Right ventricle myocardium inferior (tissue), 1 donor: ENCODE results near the gene CRTC2. TPM values are rescaled to one million over a fixed set of nuclear protein-coding genes. Genes with fewer than 3 reads are reported as not detected.

ENCODE experiments used
- ATAC-seq: fragments of 200-7000 bp; cut with Tn5 transposase; one replicate; pipeline ENCODE4 v1.9.1; 2020; ENCODE audit warnings: mild to moderate bottlenecking, moderate library complexity
- DNase-seq: peaks from one replicate; pipeline ENCODE4 v3.0.0; 2021; ENCODE audit errors: missing footprints
- intact Hi-C: fragments of 100-400 bp; cut with DNase I; formaldehyde crosslinking; loops from one replicate; pipeline ENCODE4 v1.11.0; 2022
- total RNA-seq: library from RNA; stranded (reverse); fragmentation: NEBNext Ultra II Directional; extraction: Animal tissue kit (Norgen Biotek cat#: 25700); gene quantifications from one replicate; pipeline ENCODE4 v1.2.1, GENCODE V29; 2021
- donor health status: DM: no; HTN: yes; CAD: no; lungs with severe emphysema.

The CRTC2 gene
- total RNA-seq, 1 donor from 2014 or later, result 19.3 TPM

GRCh38 chr1:153936011-153936802, 22.2 kb downstream of the CRTC2 start:
- intact Hi-C loops, result no loop called here
- ATAC-seq (no peak), DNase-seq (no peak)

DNA sequence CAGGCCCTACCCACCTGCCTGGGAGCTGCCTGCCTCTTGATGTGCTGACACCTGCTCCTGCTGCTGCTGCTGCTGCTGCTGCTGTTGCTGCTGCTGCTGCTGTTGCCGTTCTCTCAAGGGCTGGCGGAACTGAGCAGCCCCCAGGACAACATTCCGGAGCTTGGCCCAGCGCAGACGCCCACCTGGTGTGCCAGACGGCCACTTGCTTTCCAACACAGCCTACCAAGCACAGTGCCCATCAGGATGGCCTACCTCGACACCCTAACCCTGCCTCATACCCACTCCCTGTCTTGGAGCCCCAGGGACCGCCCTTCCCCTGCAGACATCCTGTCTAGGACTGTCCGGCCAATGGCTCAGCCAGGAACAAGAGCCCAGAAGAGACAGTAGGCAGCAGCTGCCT, 23.7 kb downstream of the CRTC2 start:
- DNase-seq (no peak), ATAC-seq (no peak)
- intact Hi-C loops, result no loop called here

- DNase-seq (no peak), ATAC-seq (no peak)
- intact Hi-C loops, result no loop called here
These were observed 24.5 kb downstream of the CRTC2 start for GRCh38 chr1:153933955-153934354.

DNA sequence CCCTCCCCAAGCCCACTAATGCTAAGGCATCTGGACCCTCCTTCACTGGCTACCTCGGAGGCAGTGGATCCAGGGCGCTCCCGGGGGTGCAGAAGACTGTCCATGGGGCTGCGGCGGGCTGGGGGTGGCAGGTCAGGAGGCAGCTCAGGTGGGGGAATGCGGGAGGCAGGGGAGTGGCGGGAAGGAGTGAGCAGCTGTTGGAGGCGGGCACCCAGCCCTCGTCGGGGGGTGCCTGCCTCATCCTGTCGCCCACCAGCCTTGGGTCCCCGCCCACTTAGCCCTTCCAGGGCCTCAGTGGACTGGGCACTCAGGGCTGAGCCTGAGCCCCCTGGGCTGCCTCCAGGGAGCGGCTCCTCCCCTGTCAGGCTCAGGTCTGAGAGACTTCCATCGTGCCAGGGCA, 25.0 kb downstream of the CRTC2 start:
- DNase-seq, result no peak
- intact Hi-C loops, result no loop called here
- no peak for ATAC-seq

- intact Hi-C loops, result no loop called here
- ATAC-seq (no peak), DNase-seq (no peak)
These were observed 26.0 kb downstream of the CRTC2 start for GRCh38 chr1:153932156-153933131.

- DNase-seq (no peak), ATAC-seq (no peak)
- intact Hi-C loops, result no loop called here
These were observed 28.1 kb downstream of the CRTC2 start for GRCh38 chr1:153929981-153930948.

GRCh38 chr1:153929426-153929825, 29.0 kb downstream of the CRTC2 start:
- no peak for ATAC-seq
- DNase-seq, result no peak
- intact Hi-C loops, result no loop called here

- intact Hi-C loops, result no loop called here
- no peak for ATAC-seq
- no peak for DNase-seq
These were observed 29.5 kb downstream of the CRTC2 start for GRCh38 chr1:153928791-153929341.

- intact Hi-C loops, result no loop called here
- no peak for ATAC-seq
- DNase-seq, result no peak
These were observed 30.2 kb downstream of the CRTC2 start for GRCh38 chr1:153928245-153928644.

DNA sequence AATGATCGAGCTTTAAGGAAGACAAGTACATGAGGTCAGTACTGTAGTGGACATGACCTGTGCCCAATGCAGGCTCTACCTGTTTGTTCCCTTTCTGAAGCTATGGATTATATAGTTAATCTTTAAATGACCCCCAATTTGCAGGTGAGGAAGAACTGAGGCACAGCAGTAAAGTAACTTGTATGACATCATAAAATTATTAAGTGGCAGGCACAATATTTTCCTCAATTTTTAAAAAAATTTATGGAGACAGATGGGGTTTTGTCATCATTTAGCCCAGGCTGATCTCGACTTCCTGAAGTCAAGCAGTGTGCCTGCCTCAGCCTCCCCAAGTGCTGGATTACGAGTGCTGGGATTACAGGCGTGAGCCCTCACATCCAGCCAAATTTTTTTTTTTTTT, 32.0 kb downstream of the CRTC2 start:
- DNase-seq (no peak), ATAC-seq (no peak)
- intact Hi-C loops, result no loop called here

GRCh38 chr1:153922972-153923925, 35.2 kb downstream of the CRTC2 start, which contains the start of gene GATAD2B:
Gene GATAD2B, minus strand, starts transcription at chr1:153922972. Its CDS starts 94,625 bp downstream, at chr1:153828347.
- intact Hi-C loops, result loop anchor here (1.0 kb wide), 1 partner anchor 23 kb away; the partner anchor contains the start of gene DENND4B
- ATAC-seq (peak; percentile 98), DNase-seq (peak; percentile 100)

DNA sequence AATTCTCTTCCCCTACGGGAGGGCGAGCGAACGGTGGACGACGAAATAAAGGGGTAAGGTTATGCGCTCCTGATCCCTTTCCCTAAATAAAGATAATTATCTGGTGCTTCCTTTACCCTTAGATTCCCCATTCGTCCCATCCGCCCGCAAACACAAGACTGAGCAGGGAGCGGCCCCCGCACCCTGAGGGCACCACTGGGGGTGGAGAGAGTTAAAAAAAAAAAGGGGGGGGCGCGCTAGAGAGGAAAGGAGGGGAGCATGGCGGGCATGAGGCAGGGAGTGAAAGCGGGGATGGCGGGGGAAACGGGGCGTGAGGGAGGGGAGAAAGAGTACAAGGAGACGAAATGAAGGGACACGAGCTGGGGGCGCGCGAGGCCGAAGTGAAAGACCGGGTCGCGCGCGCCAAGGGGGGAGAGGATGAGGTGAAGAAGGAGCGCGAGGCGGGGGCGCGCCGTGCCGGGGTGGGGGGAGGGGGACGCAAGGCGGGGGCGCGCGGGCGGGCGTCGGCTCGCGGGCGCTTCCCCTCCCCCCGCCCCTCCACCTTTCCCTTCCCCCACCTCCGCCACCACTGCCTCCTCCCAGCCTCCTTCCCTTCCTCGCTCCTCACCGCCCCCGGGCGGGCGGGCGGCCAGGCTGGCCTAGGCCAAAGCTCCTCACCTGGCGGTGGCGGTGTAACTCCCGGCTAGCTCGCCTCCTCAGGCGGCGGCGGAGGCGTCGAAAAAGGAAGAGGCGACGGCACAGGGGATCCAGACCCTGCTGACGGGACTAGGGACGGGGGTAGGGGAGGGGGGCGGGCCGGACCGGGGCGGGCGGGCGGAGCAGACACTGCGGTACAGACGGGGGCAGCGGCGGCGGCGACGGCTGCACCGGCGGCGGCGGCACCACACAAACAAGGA, 36.1 kb downstream of the CRTC2 start:
- ATAC-seq (peak; percentile 23), DNase-seq (no peak)
- intact Hi-C loops, result no loop called here

GRCh38 chr1:153921803-153922075, 36.7 kb downstream of the CRTC2 start:
- ATAC-seq, result no peak
- intact Hi-C loops, result no loop called here
- DNase-seq, result no peak

- intact Hi-C loops, result no loop called here
- ATAC-seq, result no peak
- DNase-seq, result no peak
These were observed 37.2 kb downstream of the CRTC2 start for GRCh38 chr1:153921080-153921802.

DNA sequence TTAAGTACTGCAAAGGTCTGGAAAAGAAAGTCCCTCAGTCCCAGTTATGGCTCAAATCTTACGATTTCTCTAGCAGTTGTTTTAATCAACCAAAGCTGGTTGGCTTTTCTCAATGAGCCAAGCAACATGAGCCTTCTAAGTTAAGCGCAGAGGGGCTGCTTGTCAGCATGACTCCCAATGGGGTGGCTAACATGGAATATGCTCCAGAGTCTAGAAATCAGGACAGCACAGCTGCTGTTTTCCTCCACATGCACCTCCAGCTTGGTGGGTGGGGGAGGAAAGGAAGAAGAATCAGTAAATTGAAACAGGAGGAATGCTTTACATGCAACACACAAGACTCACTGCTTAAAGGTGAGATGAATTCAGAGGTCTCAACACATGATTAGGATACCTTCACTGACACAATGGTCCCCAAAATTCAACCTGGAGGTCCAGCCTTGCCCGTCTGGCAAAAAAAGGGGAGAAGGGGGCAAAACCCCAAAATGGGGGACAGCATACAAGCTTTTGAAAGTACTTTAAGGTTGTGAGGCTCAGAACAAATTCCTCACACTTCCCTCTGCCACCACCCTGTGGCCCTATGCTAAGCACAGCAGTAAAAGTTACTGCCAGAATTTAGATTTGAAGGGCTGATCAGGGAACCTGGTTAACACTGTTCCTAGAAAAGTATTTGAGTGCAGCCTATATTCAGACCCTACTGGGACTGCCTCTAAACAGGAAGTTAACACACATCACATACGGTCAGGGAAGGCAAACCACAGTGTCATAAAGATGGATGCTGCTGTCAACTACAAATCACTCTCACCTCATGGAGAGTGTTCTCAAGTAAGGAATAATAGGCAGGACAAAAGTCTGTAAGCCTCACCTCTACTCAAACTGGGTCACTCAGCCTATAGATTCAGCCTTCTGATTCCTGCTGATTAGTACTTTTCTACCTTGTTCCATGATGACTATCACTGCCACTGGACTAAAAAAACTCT, 38.2 kb downstream of the CRTC2 start:
- intact Hi-C loops, result no loop called here
- no peak for ATAC-seq
- no peak for DNase-seq
